ENCODE data around the gene FHDC1. TPM values are rescaled to one million over a fixed set of nuclear protein-coding genes. Genes with fewer than 3 reads are reported as not detected.

Gene FHDC1
- total and polyA plus RNA-seq, 9 donors = 3.6 to 11.1 (median 6.9) TPM

- Histone ChIP-seq H3K27ac (ENCODE audit: low read length) (no peak overlapping the region), H3K4me1 (ENCODE audit: control insufficient read depth, insufficient read depth, low read length) (peaks cover 7% of the 10 kb centered on the region), H3K36me3 (ENCODE audit: control insufficient read depth, insufficient read depth, low read length) (no peaks in the 10 kb centered on the region), H3K4me3 (ENCODE audit: low read length) (no peak overlapping the region), H3K9me3 (replicated peaks; ENCODE audit: control insufficient read depth, low read depth, low read length) (no peaks in the 10 kb centered on the region), H3K27me3 (ENCODE audit: control insufficient read depth, insufficient read depth, low read length) (peaks cover 2% of the 10 kb centered on the region)
- no peak for DNase-seq
- 60% methylated on average over 5 of the region's 5 CpGs for WGBS (ENCODE audit: insufficient coverage)
Observed at GRCh38 chr4:153001626-153002025, 65.5 kb downstream of the FHDC1 start.

DNA sequence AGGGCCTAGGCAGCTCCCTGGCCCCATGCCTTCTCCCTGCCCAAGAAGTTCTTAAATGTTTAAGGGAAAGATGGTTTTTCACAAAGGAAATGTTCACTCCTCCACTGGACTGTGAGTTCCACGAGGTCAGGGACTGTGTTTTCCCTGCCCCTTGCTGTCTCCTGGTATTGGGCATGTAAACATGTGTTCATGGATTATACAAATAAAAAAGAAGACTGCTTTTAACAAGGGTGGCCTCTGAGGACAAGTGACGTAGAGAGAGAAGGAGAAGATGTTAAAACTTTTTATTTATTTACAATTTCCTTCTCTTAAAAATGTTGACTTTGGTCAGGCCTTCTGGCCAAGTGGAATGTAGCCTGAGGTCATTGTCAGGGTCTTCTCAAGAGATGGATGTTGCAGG lies 66.0 kb downstream of the FHDC1 start:
- Histone ChIP-seq H3K4me3 (ENCODE audit: low read length) (no peak overlapping the region), H3K27me3 (ENCODE audit: control insufficient read depth, insufficient read depth, low read length) (peaks cover 2% of the 10 kb centered on the region), H3K27ac (ENCODE audit: low read length) (no peak overlapping the region), H3K4me1 (ENCODE audit: control insufficient read depth, insufficient read depth, low read length) (peaks cover 6% of the 10 kb centered on the region), H3K9me3 (replicated peaks; ENCODE audit: control insufficient read depth, low read depth, low read length) (no peaks in the 10 kb centered on the region), H3K36me3 (ENCODE audit: control insufficient read depth, insufficient read depth, low read length) (no peaks in the 10 kb centered on the region)
- no peak for DNase-seq
- no CpG with 5 or more reads among the region's 2 CpGs for WGBS (ENCODE audit: insufficient coverage)

GRCh38 chr4:153004081-153004850 lies 68.1 kb downstream of the FHDC1 start:
- no peak for DNase-seq
- no CpG with 5 or more reads among the region's 6 CpGs for WGBS (ENCODE audit: insufficient coverage)
- no peaks in the 10 kb centered on the region for H3K36me3 ChIP-seq (ENCODE audit: control insufficient read depth, insufficient read depth, low read length)
- no peak overlapping the region for H3K4me3 ChIP-seq (ENCODE audit: low read length)
- H3K4me1 ChIP-seq (ENCODE audit: control insufficient read depth, insufficient read depth, low read length) = peaks cover 6% of the 10 kb centered on the region
- no peak overlapping the region for H3K27ac ChIP-seq (ENCODE audit: low read length)
- peaks cover 2% of the 10 kb centered on the region for H3K27me3 ChIP-seq (ENCODE audit: control insufficient read depth, insufficient read depth, low read length)
- no peaks in the 10 kb centered on the region for H3K9me3 ChIP-seq (replicated peaks; ENCODE audit: control insufficient read depth, low read depth, low read length)

DNA sequence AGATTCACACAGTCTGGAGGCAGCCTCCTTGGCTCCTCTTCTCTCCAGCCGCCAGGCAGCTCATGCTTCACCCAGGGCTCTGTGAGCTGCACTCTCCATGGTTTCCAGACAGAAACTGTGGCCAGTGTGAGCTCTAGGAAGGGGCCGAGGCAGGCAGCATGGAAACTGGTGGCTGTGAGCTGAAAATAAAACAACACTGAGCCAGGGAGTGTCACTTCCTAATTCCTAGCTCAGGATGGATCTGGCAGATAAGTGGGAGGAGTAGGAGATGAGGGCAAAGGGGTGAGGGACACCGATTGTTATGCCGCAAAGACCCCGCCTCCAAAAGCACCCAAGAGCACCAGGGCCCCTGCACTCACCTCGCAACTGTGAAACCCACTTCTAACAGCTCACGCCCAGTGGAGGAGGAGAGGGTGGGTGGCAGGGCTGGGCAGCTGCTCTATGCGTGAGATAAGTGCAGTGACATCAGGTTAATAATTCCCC lies 69.8 kb downstream of the FHDC1 start:
- H3K9me3 ChIP-seq (replicated peaks; ENCODE audit: control insufficient read depth, low read depth, low read length) = no peaks in the 10 kb centered on the region
- H3K27ac ChIP-seq (ENCODE audit: low read length) = no peak overlapping the region
- H3K36me3 ChIP-seq (ENCODE audit: control insufficient read depth, insufficient read depth, low read length) = no peaks in the 10 kb centered on the region
- peaks cover 6% of the 10 kb centered on the region for H3K4me1 ChIP-seq (ENCODE audit: control insufficient read depth, insufficient read depth, low read length)
- 23% methylated on average over 2 of the region's 8 CpGs for WGBS (ENCODE audit: insufficient coverage)
- no peak overlapping the region for H3K4me3 ChIP-seq (ENCODE audit: low read length)
- H3K27me3 ChIP-seq (ENCODE audit: control insufficient read depth, insufficient read depth, low read length) = peaks cover 2% of the 10 kb centered on the region
- no peak for DNase-seq

DNA sequence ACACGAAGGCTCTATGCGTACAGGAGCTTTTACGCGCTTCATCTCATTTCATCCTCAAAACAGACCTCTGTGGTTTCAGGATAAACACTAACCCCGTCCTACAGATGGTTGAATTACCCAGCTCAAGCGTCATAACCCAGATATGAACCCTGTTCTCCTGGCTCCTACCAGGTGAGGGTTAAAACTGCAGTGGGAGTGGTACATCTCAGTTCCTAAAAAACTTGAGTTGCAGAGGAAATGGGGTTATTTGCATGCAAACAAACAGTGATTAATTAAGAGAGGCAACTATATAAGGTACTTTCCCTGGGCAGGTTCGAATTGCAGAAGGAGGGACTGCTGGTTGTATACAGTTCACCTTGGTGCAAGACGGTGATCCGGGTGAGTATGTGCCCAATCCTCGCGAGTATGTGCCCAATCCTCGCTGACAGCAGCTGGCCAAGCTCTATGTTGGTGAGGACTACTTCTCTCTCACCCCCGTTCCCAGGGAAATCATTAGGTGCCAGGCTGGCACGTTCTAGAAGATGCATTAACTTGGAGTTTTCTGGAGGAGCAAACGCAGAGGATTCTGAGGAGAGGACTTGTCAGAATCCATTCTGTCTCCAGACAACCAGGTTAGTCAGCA lies 72.6 kb downstream of the FHDC1 start:
- H3K9me3 ChIP-seq (replicated peaks; ENCODE audit: control insufficient read depth, low read depth, low read length) = peaks cover 4% of the 10 kb centered on the region
- no peak overlapping the region for H3K4me3 ChIP-seq (ENCODE audit: low read length)
- peaks cover 2% of the 10 kb centered on the region for H3K27me3 ChIP-seq (ENCODE audit: control insufficient read depth, insufficient read depth, low read length)
- peaks cover 4% of the 10 kb centered on the region for H3K4me1 ChIP-seq (ENCODE audit: control insufficient read depth, insufficient read depth, low read length)
- no peak for DNase-seq
- 80% methylated on average over 6 of the region's 15 CpGs for WGBS (ENCODE audit: insufficient coverage)
- H3K36me3 ChIP-seq (ENCODE audit: control insufficient read depth, insufficient read depth, low read length) = no peaks in the 10 kb centered on the region
- no peak overlapping the region for H3K27ac ChIP-seq (ENCODE audit: low read length)

- H3K36me3 ChIP-seq (ENCODE audit: control insufficient read depth, insufficient read depth, low read length) = no peaks in the 10 kb centered on the region
- 90% methylated on average over 2 of the region's 3 CpGs for WGBS (ENCODE audit: insufficient coverage)
- no peak for DNase-seq
- no peak overlapping the region for H3K27ac ChIP-seq (ENCODE audit: low read length)
- no peaks in the 10 kb centered on the region for H3K27me3 ChIP-seq (ENCODE audit: control insufficient read depth, insufficient read depth, low read length)
- peaks cover 4% of the 10 kb centered on the region for H3K9me3 ChIP-seq (replicated peaks; ENCODE audit: control insufficient read depth, low read depth, low read length)
- peaks cover 6% of the 10 kb centered on the region for H3K4me1 ChIP-seq (ENCODE audit: control insufficient read depth, insufficient read depth, low read length)
- H3K4me3 ChIP-seq (ENCODE audit: low read length) = no peak overlapping the region
Observed at GRCh38 chr4:153010146-153010545, 74.0 kb downstream of the FHDC1 start.

DNA sequence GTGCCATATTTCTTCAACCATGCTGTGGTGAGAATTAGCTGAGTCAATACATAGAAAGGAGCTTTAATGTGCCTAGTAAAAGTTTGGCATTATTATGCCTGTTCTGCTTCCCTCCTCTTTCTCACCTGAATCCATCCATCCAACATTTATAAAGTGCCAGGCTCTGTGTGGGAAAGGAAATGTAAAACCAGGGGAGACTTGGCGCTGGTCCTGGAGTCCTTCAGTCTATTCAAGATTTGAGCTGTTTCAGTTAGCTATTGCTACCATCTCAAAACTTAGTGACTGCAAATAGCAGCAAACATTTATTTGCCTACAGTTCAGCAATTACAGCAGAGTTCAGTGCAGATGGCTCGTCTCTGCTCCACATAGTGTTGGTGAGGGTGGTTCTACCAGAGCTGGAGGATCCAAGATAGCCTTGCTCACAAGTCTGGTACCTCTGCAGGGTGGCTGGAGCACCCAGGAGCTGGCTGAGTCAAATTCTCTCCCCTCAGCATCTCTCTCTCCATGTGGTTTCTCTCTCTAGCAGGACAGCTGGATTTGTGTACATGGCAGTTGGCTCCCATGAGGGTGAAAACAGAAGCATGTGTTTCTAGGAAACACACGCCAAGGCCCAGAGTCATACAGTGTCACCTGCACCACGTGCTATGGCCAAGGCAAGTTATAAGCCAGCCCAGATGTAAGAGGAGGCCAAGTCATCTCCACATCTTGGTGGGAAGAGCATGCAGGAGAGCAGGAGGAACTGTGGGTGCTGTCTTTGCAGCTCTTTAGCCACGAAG lies 77.3 kb downstream of the FHDC1 start:
- Histone ChIP-seq H3K27ac (ENCODE audit: low read length) (no peak overlapping the region), H3K4me3 (ENCODE audit: low read length) (no peak overlapping the region), H3K9me3 (replicated peaks; ENCODE audit: control insufficient read depth, low read depth, low read length) (peaks cover 4% of the 10 kb centered on the region), H3K36me3 (ENCODE audit: control insufficient read depth, insufficient read depth, low read length) (no peaks in the 10 kb centered on the region), H3K27me3 (ENCODE audit: control insufficient read depth, insufficient read depth, low read length) (no peaks in the 10 kb centered on the region), H3K4me1 (ENCODE audit: control insufficient read depth, insufficient read depth, low read length) (peaks cover 3% of the 10 kb centered on the region)
- DNase-seq = peak; percentile 71
- WGBS (ENCODE audit: insufficient coverage) = 49% methylated on average over 3 of the region's 5 CpGs

DNA sequence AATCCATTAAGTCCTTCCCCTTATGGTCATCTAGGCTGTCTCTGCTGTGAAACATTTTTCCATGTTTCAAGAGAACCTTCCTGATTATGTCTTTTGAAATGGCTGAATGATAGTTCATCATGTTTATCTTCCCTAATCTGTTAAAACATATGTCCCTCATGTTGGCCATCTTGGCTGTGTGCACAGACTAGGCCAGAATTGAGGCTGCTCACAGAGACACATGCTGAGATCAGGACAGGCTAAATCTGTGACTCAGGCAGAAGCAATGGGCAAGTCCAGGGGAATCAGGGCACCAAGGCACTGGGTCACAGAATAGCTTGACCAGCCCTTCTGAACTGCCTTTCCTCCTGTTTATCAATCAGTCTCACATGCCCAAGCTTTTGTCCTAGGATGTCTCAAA lies 78.3 kb downstream of the FHDC1 start:
- Histone ChIP-seq H3K4me3 (ENCODE audit: low read length) (no peak overlapping the region), H3K9me3 (replicated peaks; ENCODE audit: control insufficient read depth, low read depth, low read length) (peaks cover 4% of the 10 kb centered on the region), H3K27ac (ENCODE audit: low read length) (no peak overlapping the region), H3K36me3 (ENCODE audit: control insufficient read depth, insufficient read depth, low read length) (no peaks in the 10 kb centered on the region), H3K4me1 (ENCODE audit: control insufficient read depth, insufficient read depth, low read length) (peaks cover 7% of the 10 kb centered on the region), H3K27me3 (ENCODE audit: control insufficient read depth, insufficient read depth, low read length) (no peaks in the 10 kb centered on the region)
- DNase-seq = no peak

GRCh38 chr4:153016592-153016991 lies 80.5 kb downstream of the FHDC1 start:
- no peaks in the 10 kb centered on the region for H3K9me3 ChIP-seq (replicated peaks; ENCODE audit: control insufficient read depth, low read depth, low read length)
- H3K4me1 ChIP-seq (ENCODE audit: control insufficient read depth, insufficient read depth, low read length) = peaks cover 14% of the 10 kb centered on the region
- no peak for DNase-seq
- H3K27ac ChIP-seq (ENCODE audit: low read length) = no peak overlapping the region
- H3K4me3 ChIP-seq (ENCODE audit: low read length) = no peak overlapping the region
- WGBS (ENCODE audit: insufficient coverage) = 80% methylated on average over 3 of the region's 4 CpGs
- no peaks in the 10 kb centered on the region for H3K36me3 ChIP-seq (ENCODE audit: control insufficient read depth, insufficient read depth, low read length)
- no peaks in the 10 kb centered on the region for H3K27me3 ChIP-seq (ENCODE audit: control insufficient read depth, insufficient read depth, low read length)

DNA sequence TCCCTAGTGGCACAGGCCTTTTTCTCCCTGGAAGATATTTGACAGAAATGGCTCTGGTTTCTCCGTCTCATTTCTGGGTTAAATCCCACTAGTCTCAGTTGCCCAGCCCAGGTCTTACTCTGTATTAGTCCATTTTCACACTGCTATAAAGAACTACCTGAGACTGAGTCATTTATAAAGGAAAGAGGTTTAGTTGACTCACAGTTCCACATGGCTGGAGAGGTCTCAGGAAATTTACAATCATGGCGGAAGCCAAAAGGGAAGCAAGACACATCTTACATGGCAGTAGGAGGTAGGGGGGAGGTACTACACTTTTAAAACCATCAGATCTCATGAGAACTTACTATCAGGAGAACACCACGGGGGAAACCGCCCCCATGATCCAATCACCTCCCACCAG lies 81.9 kb downstream of the FHDC1 start:
- Histone ChIP-seq H3K4me3 (ENCODE audit: low read length) (no peak overlapping the region), H3K27ac (ENCODE audit: low read length) (no peak overlapping the region), H3K27me3 (ENCODE audit: control insufficient read depth, insufficient read depth, low read length) (no peaks in the 10 kb centered on the region), H3K36me3 (ENCODE audit: control insufficient read depth, insufficient read depth, low read length) (no peaks in the 10 kb centered on the region), H3K4me1 (ENCODE audit: control insufficient read depth, insufficient read depth, low read length) (peaks cover 22% of the 10 kb centered on the region), H3K9me3 (replicated peaks; ENCODE audit: control insufficient read depth, low read depth, low read length) (no peaks in the 10 kb centered on the region)
- WGBS (ENCODE audit: insufficient coverage) = 100% methylated on average over 1 of the region's 4 CpGs
- DNase-seq = no peak

Measured in muscle of leg (tissue), 11 donors.